ENCODE data around the gene SSBP4. TPM values are rescaled to one million over a fixed set of nuclear protein-coding genes. Genes with fewer than 3 reads are reported as not detected.

SSBP4 gene
- total and polyA plus RNA-seq, 2 experiments from 2014 or later = 46.9 to 169 TPM

- Histone ChIP-seq H3K9me3 (ENCODE audit: low read depth) (no peaks in the 10 kb centered on the region), H3F3A (ENCODE audit: insufficient read depth) (peaks cover 10% of the 10 kb centered on the region), H3K4me1 (ENCODE audit: insufficient read depth) (peaks cover 18% of the 10 kb centered on the region), H4K20me1 (ENCODE audit: insufficient read depth) (no peaks in the 10 kb centered on the region), H3K9ac (no peak overlapping the region), H3K27me3 (replicated peaks; ENCODE audit: insufficient read depth) (no peaks in the 10 kb centered on the region), H3K36me3 (ENCODE audit: low read depth) (no peaks in the 10 kb centered on the region), H3K4me2 (ENCODE audit: unreplicated experiment) (no peak overlapping the region), H2AFZ (no peak overlapping the region), H3K79me2 (ENCODE audit: insufficient read depth) (peaks cover 99% of the 10 kb centered on the region), H3K27ac (no peak overlapping the region), H3K4me3 (no peak overlapping the region), H3K9me2 (ENCODE audit: insufficient read depth) (no peaks in the 10 kb centered on the region)
- TF ChIP-seq EZH2phosphoT487 (IDR thresholded peaks at IDR 0.05; ENCODE audit: insufficient read depth, low read depth) (no peak), EZH2 (IDR thresholded peaks at IDR 0.05; ENCODE audit: insufficient read depth, poor library complexity, severe bottlenecking) (no peak)
- in situ Hi-C loops (cut with MboI) = loop anchor here (25.0 kb wide), 2 partner anchors 113 to 363 kb away; partner anchors contain the start of genes REX1BD and UPF1
- 95% methylated on average over 12 to 13 of the region's 13 CpGs for WGBS, 2 experiments (ENCODE audit: low coverage in 1 of 2, low lambda C conversion rate in 2 of 2, missing lambda C conversion rate in 2 of 2)
- no peak for DNase-seq
Observed at GRCh38 chr19:18474366-18474887, 55.2 kb downstream of the SSBP4 start.

- no peak for DNase-seq
- Histone ChIP-seq H3K4me1 (ENCODE audit: insufficient read depth) (peaks cover 24% of the 10 kb centered on the region), H3K9ac (no peak overlapping the region), H3F3A (ENCODE audit: insufficient read depth) (peaks cover 15% of the 10 kb centered on the region), H2AFZ (no peak overlapping the region), H4K20me1 (ENCODE audit: insufficient read depth) (no peaks in the 10 kb centered on the region), H3K4me3 (no peak overlapping the region), H3K79me2 (ENCODE audit: insufficient read depth) (peaks cover 99% of the 10 kb centered on the region), H3K9me3 (ENCODE audit: low read depth) (no peaks in the 10 kb centered on the region), H3K9me2 (ENCODE audit: insufficient read depth) (no peaks in the 10 kb centered on the region), H3K36me3 (ENCODE audit: low read depth) (no peaks in the 10 kb centered on the region), H3K4me2 (ENCODE audit: unreplicated experiment) (no peak overlapping the region), H3K27ac (no peak overlapping the region), H3K27me3 (replicated peaks; ENCODE audit: insufficient read depth) (no peaks in the 10 kb centered on the region)
- TF ChIP-seq EZH2phosphoT487 (IDR thresholded peaks at IDR 0.05; ENCODE audit: insufficient read depth, low read depth) = no peak
- no peak for TF ChIP-seq EZH2 (IDR thresholded peaks at IDR 0.05; ENCODE audit: insufficient read depth, poor library complexity, severe bottlenecking)
- in situ Hi-C loops (cut with MboI) = no loop called here
- 50 to 51% methylated on average over 5 of the region's 5 CpGs for WGBS, 2 experiments (ENCODE audit: low coverage in 1 of 2, low lambda C conversion rate in 2 of 2, missing lambda C conversion rate in 2 of 2)
Observed at GRCh38 chr19:18475004-18475453, 55.8 kb downstream of the SSBP4 start.

- Histone ChIP-seq H3K36me3 (ENCODE audit: low read depth) (no peaks in the 10 kb centered on the region), H3K9me2 (ENCODE audit: insufficient read depth) (no peaks in the 10 kb centered on the region), H3K79me2 (ENCODE audit: insufficient read depth) (peaks cover 99% of the 10 kb centered on the region), H3K9ac (no peak overlapping the region), H3F3A (ENCODE audit: insufficient read depth) (peaks cover 22% of the 10 kb centered on the region), H3K4me3 (no peak overlapping the region), H3K4me2 (ENCODE audit: unreplicated experiment) (no peak overlapping the region), H3K4me1 (ENCODE audit: insufficient read depth) (peaks cover 32% of the 10 kb centered on the region), H3K27me3 (replicated peaks; ENCODE audit: insufficient read depth) (no peaks in the 10 kb centered on the region), H3K9me3 (ENCODE audit: low read depth) (no peaks in the 10 kb centered on the region), H3K27ac (no peak overlapping the region), H4K20me1 (ENCODE audit: insufficient read depth) (no peaks in the 10 kb centered on the region), H2AFZ (no peak overlapping the region)
- in situ Hi-C loops (cut with MboI) = no loop called here
- no peak for DNase-seq
- TF ChIP-seq EZH2 (IDR thresholded peaks at IDR 0.05; ENCODE audit: insufficient read depth, poor library complexity, severe bottlenecking) (no peak), EZH2phosphoT487 (IDR thresholded peaks at IDR 0.05; ENCODE audit: insufficient read depth, low read depth) (no peak)
- 93 to 94% methylated on average over 15 to 19 of the region's 19 CpGs for whole genome bisulfite sequencing, 2 experiments (ENCODE audit: low coverage in 1 of 2, low lambda C conversion rate in 2 of 2, missing lambda C conversion rate in 2 of 2)
Observed at GRCh38 chr19:18475762-18476331, 56.6 kb downstream of the SSBP4 start.

GRCh38 chr19:18476507-18477041 lies 57.4 kb downstream of the SSBP4 start:
- TF ChIP-seq EZH2phosphoT487 (IDR thresholded peaks at IDR 0.05; ENCODE audit: insufficient read depth, low read depth) = no peak
- no peak for TF ChIP-seq EZH2 (IDR thresholded peaks at IDR 0.05; ENCODE audit: insufficient read depth, poor library complexity, severe bottlenecking)
- no peaks in the 10 kb centered on the region for H3K9me2 ChIP-seq (ENCODE audit: insufficient read depth)
- no peak overlapping the region for H2AFZ ChIP-seq
- peaks cover 39% of the 10 kb centered on the region for H3K4me1 ChIP-seq (ENCODE audit: insufficient read depth)
- DNase-seq = peak; percentile 25
- H3K79me2 ChIP-seq (ENCODE audit: insufficient read depth) = peaks cover 99% of the 10 kb centered on the region
- no peak overlapping the region for H3K4me2 ChIP-seq (ENCODE audit: unreplicated experiment)
- peak overlapping the region; percentile 39; the same call in 1 of the 2 replicates for H3K9ac ChIP-seq
- no peaks in the 10 kb centered on the region for H3K9me3 ChIP-seq (ENCODE audit: low read depth)
- no peak overlapping the region for H3K4me3 ChIP-seq
- no peaks in the 10 kb centered on the region for H3K27me3 ChIP-seq (replicated peaks; ENCODE audit: insufficient read depth)
- H4K20me1 ChIP-seq (ENCODE audit: insufficient read depth) = 0 out of 2 replicates have a peak, but pooled peaks cover 4% of the 10 kb centered on the region
- in situ Hi-C loops (cut with MboI) = no loop called here
- WGBS, 2 experiments (ENCODE audit: low coverage in 1 of 2, low lambda C conversion rate in 2 of 2, missing lambda C conversion rate in 2 of 2) = 35% methylated on average over 14 of the region's 14 CpGs
- peaks cover 20% of the 10 kb centered on the region for H3F3A ChIP-seq (ENCODE audit: insufficient read depth)
- H3K36me3 ChIP-seq (ENCODE audit: low read depth) = no peaks in the 10 kb centered on the region
- peak overlapping the region; percentile 87 for H3K27ac ChIP-seq

Measured in GM23248 (cell line).